GM13977 (cell line): ENCODE measurements around the gene TMEM59L.

ENCODE experiments used
- DNase-seq: peaks from one replicate; pipeline ENCODE4 v3.0.0; 2012; ENCODE audit warnings: low spot score
- in situ Hi-C: fragments of 300-500 bp; cut with MboI; formaldehyde crosslinking; loops from one replicate; pipeline ENCODE4 v1.12.0; 2022; ENCODE audit warnings: low sequenced_read_pairs, low pct_unique_long_range_greater_than_20kb, mixed read lengths, inconsistent platforms; ENCODE audit not compliant: unreplicated experiment
- TF ChIP-seq, protein P1 (sequence below): IDR thresholded peaks from 2 replicates; pipeline ENCODE4 v1.5.1; 2012; ENCODE audit warnings: mild to moderate bottlenecking, control low read depth; ENCODE audit not compliant: insufficient read depth; ENCODE audit errors: extremely low read depth, missing control alignments

Gene TMEM59L

DNA sequence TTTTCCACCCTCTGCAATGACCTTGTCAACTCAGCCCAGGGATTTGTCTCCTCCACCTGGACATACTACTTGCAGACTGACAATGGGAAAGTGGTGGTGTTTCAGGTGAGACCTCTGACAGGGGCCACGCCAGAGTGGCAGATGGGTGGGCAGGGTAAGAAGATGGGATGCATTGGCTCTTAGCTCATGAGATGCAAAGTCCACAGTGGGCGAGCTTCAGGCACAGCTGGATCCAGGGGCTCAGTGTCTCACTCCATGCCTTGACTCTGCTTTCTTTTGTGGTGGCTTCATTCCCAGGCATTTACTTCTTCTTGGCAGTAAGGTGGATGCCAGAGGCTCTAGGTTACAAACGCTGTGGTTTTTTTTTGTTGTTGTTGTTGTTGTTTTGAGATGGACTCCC is 3.4 kb downstream of the TMEM59L start:
- in situ Hi-C loops: no loop called here
- TF ChIP-seq, protein P1, sequence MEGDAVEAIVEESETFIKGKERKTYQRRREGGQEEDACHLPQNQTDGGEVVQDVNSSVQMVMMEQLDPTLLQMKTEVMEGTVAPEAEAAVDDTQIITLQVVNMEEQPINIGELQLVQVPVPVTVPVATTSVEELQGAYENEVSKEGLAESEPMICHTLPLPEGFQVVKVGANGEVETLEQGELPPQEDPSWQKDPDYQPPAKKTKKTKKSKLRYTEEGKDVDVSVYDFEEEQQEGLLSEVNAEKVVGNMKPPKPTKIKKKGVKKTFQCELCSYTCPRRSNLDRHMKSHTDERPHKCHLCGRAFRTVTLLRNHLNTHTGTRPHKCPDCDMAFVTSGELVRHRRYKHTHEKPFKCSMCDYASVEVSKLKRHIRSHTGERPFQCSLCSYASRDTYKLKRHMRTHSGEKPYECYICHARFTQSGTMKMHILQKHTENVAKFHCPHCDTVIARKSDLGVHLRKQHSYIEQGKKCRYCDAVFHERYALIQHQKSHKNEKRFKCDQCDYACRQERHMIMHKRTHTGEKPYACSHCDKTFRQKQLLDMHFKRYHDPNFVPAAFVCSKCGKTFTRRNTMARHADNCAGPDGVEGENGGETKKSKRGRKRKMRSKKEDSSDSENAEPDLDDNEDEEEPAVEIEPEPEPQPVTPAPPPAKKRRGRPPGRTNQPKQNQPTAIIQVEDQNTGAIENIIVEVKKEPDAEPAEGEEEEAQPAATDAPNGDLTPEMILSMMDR: no peak
- no peak for DNase-seq

DNA sequence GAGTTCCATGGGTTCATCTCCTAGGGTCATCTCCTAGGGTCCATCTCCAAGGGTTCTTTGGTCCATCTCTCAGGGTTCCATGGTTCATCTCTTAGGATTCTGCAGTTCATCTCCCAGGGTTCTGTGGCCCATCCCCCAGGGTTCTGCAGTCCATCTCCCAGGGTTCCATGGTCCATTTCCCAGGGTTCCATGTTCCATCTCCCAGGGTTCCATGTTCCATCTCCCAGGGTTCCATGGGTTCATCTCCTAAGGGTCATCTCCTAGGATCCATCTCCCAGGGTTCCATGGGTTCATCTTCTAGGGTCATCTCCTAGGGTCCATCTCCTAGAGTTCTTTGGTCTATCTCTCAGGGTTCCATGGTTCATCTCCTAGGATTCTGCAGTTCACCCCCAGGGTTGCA is 4.9 kb downstream of the TMEM59L start:
- DNase-seq: no peak
- TF ChIP-seq, protein P1: no peak
- in situ Hi-C loops: no loop called here

DNA sequence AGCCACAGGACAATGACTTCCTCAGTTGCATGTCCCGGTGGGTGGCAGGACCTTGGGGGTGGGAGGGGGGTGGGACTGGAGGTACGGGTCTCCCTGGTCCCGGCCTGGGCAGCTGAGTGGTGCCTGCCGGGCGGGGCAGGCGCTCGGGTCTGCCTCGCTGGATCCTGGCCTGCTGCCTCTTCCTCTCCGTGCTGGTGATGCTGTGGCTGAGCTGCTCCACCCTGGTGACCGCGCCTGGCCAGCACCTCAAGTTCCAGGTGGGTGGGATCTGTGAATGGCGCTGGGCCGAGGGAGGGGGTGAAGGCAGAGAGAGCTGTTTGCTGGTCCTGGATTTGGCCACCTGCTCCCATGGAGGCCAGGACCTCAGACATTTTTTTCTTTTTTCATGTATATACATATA is 5.6 kb downstream of the TMEM59L start:
- TF ChIP-seq, protein P1: no peak
- in situ Hi-C loops: no loop called here
- no peak for DNase-seq

DNA sequence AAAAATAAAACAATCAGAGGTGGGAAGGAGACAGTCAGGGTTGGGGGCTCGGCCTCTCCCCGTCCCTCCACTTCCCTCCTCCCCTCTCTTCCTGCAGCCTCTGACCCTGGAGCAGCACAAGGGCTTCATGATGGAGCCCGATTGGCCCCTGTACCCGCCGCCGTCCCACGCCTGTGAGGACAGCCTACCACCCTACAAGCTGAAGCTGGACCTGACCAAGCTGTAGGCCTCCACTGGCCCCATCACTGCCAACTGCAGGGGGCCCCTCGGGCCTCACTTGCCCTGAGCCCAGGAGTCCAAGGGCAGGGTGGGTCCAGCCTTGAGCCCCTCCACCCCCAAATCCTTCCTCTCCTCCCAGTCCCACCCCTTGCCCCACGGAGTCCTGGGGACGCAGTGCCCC is 7.6 kb downstream of the TMEM59L start:
- in situ Hi-C loops: no loop called here
- DNase-seq: no peak
- TF ChIP-seq, protein P1: no peak

DNA sequence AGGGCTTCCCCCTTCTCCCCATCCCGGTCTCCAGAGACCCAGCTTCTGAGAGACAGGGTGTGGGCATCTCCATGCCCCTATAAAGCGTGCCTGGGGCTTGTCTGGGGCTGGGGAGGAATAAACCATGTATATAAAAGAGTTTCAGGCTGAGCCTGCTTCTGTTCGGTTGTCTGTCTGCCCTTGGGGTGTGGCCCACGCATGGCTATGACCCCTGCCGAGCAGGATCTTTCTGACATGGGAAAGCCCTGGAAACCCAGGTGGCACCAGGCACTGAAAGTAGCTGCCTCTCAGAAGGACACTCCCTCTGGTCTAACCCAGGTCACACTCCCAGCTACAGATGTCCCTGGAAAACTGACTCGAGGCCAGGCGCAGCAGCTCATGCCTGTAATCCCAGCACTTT is 8.2 kb downstream of the TMEM59L start:
- in situ Hi-C loops: no loop called here
- no peak for DNase-seq
- TF ChIP-seq, protein P1: no peak

DNA sequence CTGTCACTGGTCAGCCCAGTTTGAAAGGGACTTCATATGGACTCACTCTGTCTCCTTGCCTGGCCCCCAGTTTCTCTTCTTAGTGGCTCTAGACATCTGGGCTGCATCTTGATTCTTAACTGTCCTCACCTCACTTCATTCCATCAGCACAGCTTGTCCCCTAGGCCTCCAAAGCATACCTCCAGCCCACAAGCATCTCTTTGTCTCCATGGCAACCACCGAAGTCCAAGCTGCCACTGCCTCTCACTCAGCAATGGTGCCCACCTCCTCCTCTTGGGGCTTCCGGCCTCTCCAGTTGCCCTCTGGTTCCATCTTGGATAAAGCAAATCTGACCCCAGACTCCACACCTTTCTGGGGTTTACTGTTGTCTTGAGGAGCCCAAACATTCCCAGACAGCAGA is 14.2 kb downstream of the TMEM59L start:
- in situ Hi-C loops: no loop called here
- no peak for DNase-seq
- TF ChIP-seq, protein P1: no peak
